ENCODE measurements around the gene ABCG1.

Gene ABCG1

GRCh38 chr21:42330380-42331371 lies 111.7 kb downstream of the ABCG1 start:
- no peak overlapping the region for H3K4me3 ChIP-seq (ENCODE audit: low read length)
- DNase-seq = no peak

DNA sequence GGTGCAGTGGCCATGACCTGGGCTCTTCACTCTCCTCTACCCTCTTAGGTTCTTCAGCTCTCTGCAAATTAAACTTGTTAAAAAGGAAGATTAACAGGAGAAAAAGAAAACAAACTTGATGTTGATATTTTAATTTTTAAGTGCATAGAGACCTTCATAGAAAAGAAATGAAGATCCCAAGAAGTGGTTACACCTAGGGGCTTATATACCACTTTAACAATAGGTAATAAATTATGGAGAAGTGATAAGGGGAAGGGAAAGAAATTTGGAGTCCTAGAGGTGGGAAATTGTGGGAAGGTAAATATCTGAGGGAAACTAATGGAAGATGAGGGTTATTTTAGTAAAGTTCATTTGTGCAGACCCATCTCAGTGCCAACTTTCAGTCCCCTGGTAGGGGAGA lies 112.7 kb downstream of the ABCG1 start:
- Histone ChIP-seq H3K4me1 (ENCODE audit: low read length) (no peaks in the 10 kb centered on the region), H3K9me3 (replicated peaks; ENCODE audit: insufficient read depth, low read length) (no peaks in the 10 kb centered on the region), H3K27ac (ENCODE audit: low read length) (no peak overlapping the region), H3K4me2 (ENCODE audit: low read depth, low read length) (no peak overlapping the region), H3F3A (ENCODE audit: insufficient read depth, low read length) (no peaks in the 10 kb centered on the region), H3K4me3 (ENCODE audit: low read length) (no peak overlapping the region), H3K27me3 (replicated peaks; ENCODE audit: insufficient read depth, low read length) (peaks cover 96% of the 10 kb centered on the region), H3K9me2 (replicated peaks; ENCODE audit: insufficient read depth, low read length) (no peaks in the 10 kb centered on the region), H4K20me1 (ENCODE audit: insufficient read depth, low read length) (no peaks in the 10 kb centered on the region), H3K36me3 (replicated peaks; ENCODE audit: insufficient read depth, low read length) (no peaks in the 10 kb centered on the region), H3K79me2 (ENCODE audit: low read length) (no peaks in the 10 kb centered on the region), H2AFZ (ENCODE audit: low read length) (no peak overlapping the region), H3K9ac (ENCODE audit: low read length) (no peak overlapping the region)
- TF ChIP-seq CTCF (IDR thresholded peaks at IDR 0.05; ENCODE audit: low read length) (no peak), EZH2phosphoT487 (IDR thresholded peaks at IDR 0.05; ENCODE audit: low read length) (no peak), EZH2 (optimal IDR thresholded peaks at IDR 0.05; ENCODE audit: low read depth, low read length) (no peak)
- DNase-seq = no peak

More at GRCh38 chr21:42330380-42331371, 111.7 kb downstream of the ABCG1 start:
- Histone ChIP-seq H4K20me1 (ENCODE audit: insufficient read depth, low read length) (no peaks in the 10 kb centered on the region), H2AFZ (ENCODE audit: low read length) (no peak overlapping the region), H3F3A (ENCODE audit: insufficient read depth, low read length) (no peaks in the 10 kb centered on the region), H3K27me3 (replicated peaks; ENCODE audit: insufficient read depth, low read length) (peaks cover 96% of the 10 kb centered on the region), H3K27ac (ENCODE audit: low read length) (no peak overlapping the region), H3K9me3 (replicated peaks; ENCODE audit: insufficient read depth, low read length) (no peaks in the 10 kb centered on the region), H3K4me1 (ENCODE audit: low read length) (no peaks in the 10 kb centered on the region), H3K9me2 (replicated peaks; ENCODE audit: insufficient read depth, low read length) (no peaks in the 10 kb centered on the region), H3K36me3 (replicated peaks; ENCODE audit: insufficient read depth, low read length) (no peaks in the 10 kb centered on the region), H3K79me2 (ENCODE audit: low read length) (no peaks in the 10 kb centered on the region), H3K4me2 (ENCODE audit: low read depth, low read length) (no peak overlapping the region), H3K9ac (ENCODE audit: low read length) (no peak overlapping the region)
- TF ChIP-seq CTCF (IDR thresholded peaks at IDR 0.05; ENCODE audit: low read length) = no peak
- TF ChIP-seq EZH2phosphoT487 (IDR thresholded peaks at IDR 0.05; ENCODE audit: low read length) = no peak
- TF ChIP-seq EZH2 (optimal IDR thresholded peaks at IDR 0.05; ENCODE audit: low read depth, low read length) = no peak

DNA sequence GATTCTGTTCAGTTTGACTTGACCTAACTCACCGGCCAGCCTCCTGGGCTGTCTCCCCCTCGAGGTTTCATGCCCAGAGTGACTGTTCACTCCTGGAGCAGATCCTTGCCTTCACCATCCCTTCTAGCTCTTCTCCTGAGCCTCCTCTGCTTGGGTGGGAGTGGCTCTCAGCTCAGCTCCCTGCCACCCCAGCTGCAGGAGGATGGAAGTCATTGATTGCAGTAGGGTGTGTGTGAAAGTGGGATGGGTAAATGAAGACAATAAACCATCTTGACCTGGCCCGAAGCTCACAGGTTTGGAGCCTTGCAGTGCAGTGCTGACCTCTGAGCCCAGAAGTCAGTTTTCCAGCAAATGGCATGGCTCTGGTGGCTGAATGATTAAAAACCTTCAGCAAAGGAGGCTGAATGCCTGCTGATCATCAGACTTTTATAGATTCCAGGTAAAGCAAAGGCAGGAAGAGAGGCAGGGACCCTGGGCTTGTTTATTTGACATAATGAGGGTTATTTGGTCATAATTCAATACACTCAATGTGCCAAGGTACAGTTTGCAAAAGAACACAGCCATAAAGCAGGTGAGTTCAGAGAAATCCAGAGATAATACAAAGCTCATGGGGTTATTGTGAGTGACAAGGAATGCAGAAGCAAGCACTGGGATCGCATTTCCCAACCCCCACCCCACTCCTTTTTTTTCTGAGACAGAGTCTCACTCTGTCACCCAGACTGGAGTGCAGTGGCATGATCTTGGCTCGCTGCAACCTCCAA lies 113.8 kb downstream of the ABCG1 start:
- H3K9me3 ChIP-seq (replicated peaks; ENCODE audit: insufficient read depth, low read length) = no peaks in the 10 kb centered on the region
- H3K4me2 ChIP-seq (ENCODE audit: low read depth, low read length) = no peak overlapping the region
- no peak overlapping the region for H3K4me3 ChIP-seq (ENCODE audit: low read length)
- no peaks in the 10 kb centered on the region for H3K36me3 ChIP-seq (replicated peaks; ENCODE audit: insufficient read depth, low read length)
- no peaks in the 10 kb centered on the region for H3K4me1 ChIP-seq (ENCODE audit: low read length)
- no peak overlapping the region for H3K27ac ChIP-seq (ENCODE audit: low read length)
- H3K9ac ChIP-seq (ENCODE audit: low read length) = no peak overlapping the region
- H3K79me2 ChIP-seq (ENCODE audit: low read length) = no peaks in the 10 kb centered on the region
- H3F3A ChIP-seq (ENCODE audit: insufficient read depth, low read length) = no peaks in the 10 kb centered on the region
- H3K9me2 ChIP-seq (replicated peaks; ENCODE audit: insufficient read depth, low read length) = no peaks in the 10 kb centered on the region
- H2AFZ ChIP-seq (ENCODE audit: low read length) = no peak overlapping the region
- no peaks in the 10 kb centered on the region for H4K20me1 ChIP-seq (ENCODE audit: insufficient read depth, low read length)
- TF ChIP-seq EZH2phosphoT487 (IDR thresholded peaks at IDR 0.05; ENCODE audit: low read length) = no peak
- TF ChIP-seq CTCF (IDR thresholded peaks at IDR 0.05; ENCODE audit: low read length) = no peak
- H3K27me3 ChIP-seq (replicated peaks; ENCODE audit: insufficient read depth, low read length) = peaks cover 96% of the 10 kb centered on the region
- DNase-seq = no peak
